Measurements from ENCODE around the gene ME3.
A peak's percentile ranks its signal among the peaks of the same experiment; 100 is the strongest.
"Not testable (repeated sequence)": the region's sequence is repeated elsewhere in the genome, so short reads cannot be mapped to it uniquely, and the experiment has no call there.

The ME3 gene

GRCh38 chr11:86621854-86622253, 50.6 kb downstream of the ME3 start:
- DNase-seq (ENCODE audit: low read depth in 2 of 2) = no peak

GRCh38 chr11:86620891-86621521, 51.4 kb downstream of the ME3 start:
- DNase-seq (ENCODE audit: low read depth in 2 of 2) = no peak

DNA sequence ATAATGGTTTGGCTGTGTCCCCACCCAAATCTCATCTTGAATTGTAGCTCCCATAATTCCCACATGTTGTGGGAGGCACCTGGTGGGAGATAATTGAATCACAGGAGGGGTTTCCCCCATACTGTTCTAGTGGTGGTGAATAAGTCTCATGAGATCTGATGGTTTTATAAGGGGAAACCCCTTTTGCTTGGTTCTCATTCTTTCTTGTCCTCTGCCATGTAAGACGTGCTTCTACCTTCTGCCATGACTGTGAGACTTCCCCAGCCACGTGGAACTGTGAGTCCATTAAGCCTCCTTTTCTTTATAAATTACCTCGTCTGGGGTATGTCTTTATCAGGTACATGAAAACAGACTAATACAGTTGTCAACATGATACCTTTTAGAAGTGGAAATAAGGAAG, 53.0 kb downstream of the ME3 start:
- not testable (repeated sequence) for DNase-seq (ENCODE audit: low read depth in 2 of 2)

DNA sequence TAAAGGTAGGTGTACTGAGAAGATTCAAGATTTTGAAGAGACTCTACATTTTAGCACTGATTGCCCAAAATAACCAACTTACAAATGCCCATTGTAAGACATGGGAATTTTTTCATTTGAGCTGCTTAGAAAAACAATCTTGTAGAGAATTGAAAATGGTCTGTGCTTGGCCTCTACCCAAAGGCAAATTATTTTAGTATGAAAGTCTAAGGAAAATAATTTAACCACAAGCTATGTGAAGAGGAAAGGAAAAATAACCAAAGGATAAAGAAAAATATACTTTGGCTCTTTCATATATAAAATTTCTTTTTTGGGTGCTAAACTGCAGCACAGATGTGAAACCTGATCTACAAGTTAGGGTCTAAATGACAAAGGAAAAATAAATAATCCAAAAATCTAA, 54.9 kb downstream of the ME3 start:
- DNase-seq (ENCODE audit: low read depth in 2 of 2) = no peak

DNA sequence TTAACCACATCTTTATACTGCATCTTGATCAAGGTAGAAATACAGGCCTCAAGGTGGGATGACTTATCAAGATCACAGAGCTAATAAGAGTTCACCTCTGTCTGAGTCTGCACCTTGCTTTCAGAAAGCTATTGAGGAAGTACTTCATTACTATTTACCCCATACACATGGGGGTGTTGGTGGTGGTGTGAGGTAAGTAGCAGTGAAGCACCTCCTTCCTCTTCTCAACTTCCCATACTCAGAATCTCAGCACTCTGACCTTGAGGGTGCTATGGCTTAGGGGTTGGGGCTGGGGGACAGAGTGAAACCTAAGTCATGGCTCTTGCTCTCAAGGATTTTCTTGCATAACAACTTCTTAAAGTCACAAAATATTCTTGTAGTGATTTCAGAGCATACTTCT, 56.9 kb downstream of the ME3 start:
- DNase-seq (ENCODE audit: low read depth in 2 of 2) = no peak

DNA sequence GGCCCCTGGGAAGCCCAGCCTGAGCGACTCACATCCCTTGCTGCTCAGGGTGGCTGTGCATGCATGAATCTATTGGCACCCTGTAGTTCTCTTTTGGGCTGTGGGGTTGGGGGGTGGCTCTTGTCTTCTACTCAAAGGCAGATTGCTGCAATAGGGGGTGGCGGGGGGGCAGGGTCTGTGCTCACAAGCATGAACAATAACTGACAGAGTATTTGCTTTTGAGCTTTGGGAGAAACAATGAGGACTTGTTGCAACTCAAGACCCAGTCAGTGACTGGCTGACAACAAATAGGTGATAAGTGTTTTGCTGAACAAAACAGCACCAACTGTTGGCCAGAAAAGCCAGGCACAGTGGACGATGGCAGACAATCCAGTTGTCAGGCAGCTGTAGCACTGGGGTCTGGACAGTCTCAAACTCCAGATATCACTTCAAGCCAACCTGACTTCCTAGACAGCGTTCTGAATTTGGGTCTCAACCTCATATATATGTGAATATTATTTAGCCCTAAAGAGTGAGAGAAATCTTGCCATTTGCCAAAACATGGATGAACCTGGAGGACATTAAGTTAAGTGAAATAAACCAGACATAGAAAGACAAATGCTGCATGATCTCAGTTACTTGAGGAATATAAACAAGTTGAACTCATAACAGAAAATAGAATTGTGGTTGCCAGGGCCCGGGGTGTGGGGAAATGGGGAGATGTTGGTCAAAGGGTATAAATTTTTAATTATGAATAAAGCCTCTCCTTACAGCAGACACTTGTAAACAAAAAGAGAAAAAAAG, 61.7 kb downstream of the ME3 start:
- DNase-seq (ENCODE audit: low read depth in 2 of 2) = no peak

DNA sequence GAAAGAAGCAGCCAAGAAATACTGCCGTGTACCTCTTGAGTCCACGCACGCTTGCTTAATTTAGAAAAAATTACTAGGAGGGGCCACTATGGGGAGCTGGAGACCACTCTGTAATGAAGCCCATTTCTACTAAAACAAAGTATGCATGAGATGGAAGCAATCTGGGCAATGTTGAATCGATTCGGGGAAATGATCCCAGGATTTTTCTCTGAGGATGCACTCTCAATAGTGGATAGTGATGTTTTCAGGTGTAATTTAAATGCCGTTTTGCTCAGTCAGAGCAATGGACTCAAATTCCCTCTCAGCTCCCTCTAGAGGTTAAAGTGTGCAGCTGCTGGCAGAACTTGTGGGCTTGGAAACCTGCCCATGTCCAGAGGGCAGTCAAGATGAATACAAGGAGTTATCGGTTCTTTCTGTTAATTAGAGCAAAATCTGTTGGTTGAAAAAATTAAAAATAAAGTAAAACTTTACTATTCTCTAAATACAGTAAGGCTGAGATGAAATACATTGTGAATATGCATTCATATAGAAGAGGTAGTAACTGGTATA, 64.1 kb downstream of the ME3 start:
- peak in 1 of 2 donors; percentile 36 for DNase-seq (ENCODE audit: low read depth in 2 of 2)

- DNase-seq (ENCODE audit: low read depth in 2 of 2) = no peak
Observed at GRCh38 chr11:86606836-86607481, 65.5 kb downstream of the ME3 start.

DNA sequence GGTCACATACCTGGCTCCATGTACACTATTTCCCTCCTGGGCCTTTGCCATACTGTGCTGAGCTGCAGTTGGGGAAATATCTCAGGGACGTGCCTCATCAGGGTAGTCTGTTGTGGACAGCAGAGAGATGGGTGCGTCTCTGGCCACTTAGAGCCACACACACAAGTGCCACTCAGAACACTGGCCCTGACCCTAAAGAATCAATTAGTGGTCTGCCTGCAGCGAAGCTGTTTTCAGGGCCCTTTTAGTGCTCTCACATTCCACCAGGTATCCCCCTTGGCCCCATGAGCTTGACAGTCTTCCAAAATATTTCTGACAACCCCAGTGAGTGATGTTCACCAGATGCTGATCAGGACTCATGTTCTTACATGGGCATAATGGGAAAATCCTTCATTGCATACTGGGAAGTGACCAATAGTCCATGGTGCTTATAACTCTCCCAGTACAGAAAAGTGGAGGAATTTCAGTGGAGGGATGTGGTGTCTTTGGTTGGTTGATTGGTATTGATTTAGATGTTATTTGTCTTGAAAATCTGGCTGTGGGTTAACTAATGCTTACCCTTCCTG, 66.1 kb downstream of the ME3 start:
- no peak for DNase-seq (ENCODE audit: low read depth in 2 of 2)

GRCh38 chr11:86596861-86597586, 75.4 kb downstream of the ME3 start:
- no peak for DNase-seq (ENCODE audit: low read depth in 2 of 2)

DNA sequence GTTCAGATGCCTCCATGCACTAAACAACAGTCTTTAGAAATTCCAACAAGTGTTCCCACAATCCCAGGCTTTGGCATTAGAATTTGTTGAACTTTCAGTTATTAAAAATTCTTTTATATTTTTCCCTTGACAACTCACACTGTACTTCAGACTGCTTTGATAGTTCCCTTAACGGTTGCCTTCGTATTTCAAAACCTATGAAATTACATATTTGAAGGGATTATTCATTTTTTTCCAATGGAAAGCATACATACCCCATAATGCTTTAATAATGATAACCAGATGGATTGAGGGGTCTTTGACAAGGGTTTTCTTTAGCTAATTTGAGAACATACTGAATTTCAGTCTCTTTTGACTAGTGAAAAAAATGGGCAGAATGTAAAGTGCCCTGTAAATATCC, 76.5 kb downstream of the ME3 start:
- DNase-seq (ENCODE audit: low read depth in 2 of 2) = no peak

- DNase-seq (ENCODE audit: low read depth in 2 of 2) = no peak
Observed at GRCh38 chr11:86595451-86595850, 77.0 kb downstream of the ME3 start.

DNA sequence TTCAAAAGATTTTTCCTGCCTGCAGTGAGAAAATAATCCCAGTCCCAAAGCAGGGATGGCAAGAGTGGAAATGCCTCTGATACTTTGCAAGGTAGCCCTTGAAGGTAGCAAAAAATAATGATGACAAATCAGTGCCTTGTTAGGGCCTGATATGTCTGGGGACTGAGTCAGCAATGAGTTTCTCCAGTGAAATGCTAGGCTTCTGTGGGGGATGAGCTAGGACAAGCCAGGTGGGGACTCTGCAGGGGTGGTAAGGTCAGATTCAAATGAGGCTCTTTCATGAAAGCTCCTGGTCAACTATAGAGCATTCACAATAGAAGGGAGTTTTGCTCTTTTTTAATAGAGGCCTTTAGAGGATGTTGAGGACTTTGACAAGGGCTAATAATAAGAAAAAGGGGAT, 77.7 kb downstream of the ME3 start:
- no peak for DNase-seq (ENCODE audit: low read depth in 2 of 2)

- DNase-seq (ENCODE audit: low read depth in 2 of 2) = no peak
Observed at GRCh38 chr11:86593833-86594232, 78.6 kb downstream of the ME3 start.

GRCh38 chr11:86592659-86593451, 79.6 kb downstream of the ME3 start:
- peak; percentile 89 to 92 for DNase-seq (ENCODE audit: low read depth in 2 of 2)

GRCh38 chr11:86592047-86592591, 80.3 kb downstream of the ME3 start:
- no peak for DNase-seq (ENCODE audit: low read depth in 2 of 2)

DNA sequence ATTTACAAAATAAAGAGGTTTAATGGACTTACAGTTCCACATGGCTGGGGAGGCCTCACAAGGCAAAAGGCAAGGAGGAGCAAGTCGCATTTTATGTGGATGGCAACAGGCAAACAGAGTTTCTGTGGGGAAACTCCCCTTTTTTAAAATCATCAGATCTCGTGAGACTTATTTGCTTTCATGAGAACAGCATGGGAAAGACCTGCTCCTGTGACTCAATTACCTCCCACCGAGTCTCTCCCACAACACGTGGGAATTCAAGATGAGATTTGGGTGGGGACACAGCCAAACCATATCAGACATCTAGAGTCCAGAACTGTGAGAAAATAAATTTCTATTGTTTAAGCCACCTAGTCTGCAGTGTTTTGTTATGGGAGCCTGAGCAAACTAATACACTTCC, 80.8 kb downstream of the ME3 start:
- no peak for DNase-seq (ENCODE audit: low read depth in 2 of 2)

DNA sequence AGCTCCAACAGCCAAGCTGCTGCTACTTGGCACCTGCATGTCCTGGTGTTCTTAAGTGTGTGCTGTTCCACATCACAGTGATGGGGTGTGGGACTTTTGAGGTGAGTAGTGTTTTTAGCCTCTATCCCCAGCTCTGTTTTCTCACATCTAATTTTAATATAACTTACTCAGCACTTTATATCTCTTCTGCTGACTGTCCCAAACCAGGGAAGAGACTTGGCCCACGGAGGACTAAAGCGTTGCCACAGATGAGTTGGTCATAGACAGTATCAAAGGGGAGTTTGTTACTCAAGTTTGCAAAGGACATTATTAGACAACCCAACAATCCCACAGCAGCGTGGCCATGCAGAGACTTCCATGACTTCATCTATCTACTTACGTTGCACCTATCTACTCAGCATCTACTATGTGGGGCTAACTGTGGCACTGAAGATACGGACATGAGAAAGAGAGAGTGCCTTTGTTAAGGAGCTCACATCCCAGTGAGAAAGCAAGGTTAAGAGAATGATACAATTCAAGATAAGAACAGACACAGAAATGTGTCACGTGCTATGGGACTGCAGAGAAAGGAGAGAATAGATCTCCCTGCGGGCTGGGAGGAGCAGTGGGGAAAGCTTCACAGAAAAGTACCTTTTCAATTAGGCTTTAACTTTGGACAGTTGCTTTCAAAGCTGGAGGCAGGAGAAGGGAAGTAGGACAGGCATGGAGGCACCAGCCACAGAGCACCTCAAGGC, 82.4 kb downstream of the ME3 start:
- no peak for DNase-seq (ENCODE audit: low read depth in 2 of 2)

DNA sequence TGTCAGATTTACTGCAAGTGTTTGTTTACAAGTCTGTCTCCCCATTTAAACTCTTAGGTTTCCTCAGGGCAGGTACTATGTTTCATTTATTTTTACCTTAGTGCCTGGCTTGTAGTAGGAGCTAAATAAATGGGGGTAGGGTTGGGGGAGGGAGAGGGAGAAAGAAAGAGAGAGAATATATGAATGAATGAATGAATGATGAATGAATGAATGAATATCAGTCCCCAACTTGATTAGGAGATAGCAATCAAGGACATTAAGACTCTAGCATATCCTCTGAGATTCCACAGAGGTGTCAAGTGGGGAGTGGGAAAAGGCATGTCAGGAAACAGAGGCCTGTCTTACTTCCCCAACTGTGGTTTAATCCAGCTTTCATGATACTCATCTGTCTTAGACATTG, 83.2 kb downstream of the ME3 start:
- no peak for DNase-seq (ENCODE audit: low read depth in 2 of 2)

- DNase-seq (ENCODE audit: low read depth in 2 of 2) = no peak
Observed at GRCh38 chr11:86588566-86589090, 83.8 kb downstream of the ME3 start.
